GM21381 (cell line): Measurements from ENCODE around the gene DPYD.

Experiments
- ATAC-seq: cut with Tn5 transposase; IDR thresholded peaks from one replicate; pipeline ENCODE4 v1.9.1; 2021; ENCODE audit warnings: mild to moderate bottlenecking, moderate library complexity; ENCODE audit not compliant: unreplicated experiment

Gene DPYD

DNA sequence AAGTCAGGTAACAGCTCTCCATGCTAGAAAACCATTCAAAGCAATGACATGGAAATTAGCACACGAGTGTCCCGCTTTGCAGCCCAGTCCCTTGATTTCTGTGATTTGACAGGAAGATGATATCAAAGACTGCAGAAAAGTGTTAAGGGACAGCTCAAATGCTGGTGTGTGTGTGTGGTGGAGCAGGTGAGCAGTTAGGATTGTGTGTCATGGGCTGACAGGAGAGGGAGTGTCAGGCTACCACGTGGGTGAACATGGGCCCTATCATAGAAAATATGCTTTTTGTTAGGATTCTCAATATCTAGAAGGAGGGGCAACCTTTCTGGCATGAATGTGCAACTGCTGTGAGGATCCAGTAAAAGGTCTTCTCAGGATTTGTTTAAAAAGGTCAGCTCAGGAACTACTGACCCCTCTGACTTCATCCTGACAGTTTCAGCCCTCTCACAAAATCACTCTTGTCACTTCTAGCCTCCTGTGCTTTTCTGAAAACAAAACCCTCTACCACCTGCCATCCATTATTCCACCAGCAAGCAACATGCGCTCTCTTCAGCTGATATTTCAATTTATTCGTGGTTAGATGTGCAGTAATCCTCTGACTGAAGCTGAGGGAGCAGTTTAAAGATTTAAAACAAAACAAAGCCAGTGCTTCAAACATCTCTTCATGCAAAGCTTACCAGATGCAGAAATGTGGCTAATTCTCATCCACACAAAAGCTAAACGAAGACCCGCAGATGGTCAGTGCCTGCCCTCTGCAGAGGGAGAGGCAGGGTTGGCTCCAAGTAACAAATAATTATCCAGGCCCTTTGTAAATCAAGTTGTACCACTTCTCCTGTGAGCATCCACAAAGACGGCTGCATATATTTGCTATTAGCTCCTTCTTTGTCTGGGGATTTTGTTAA is 801.3 kb downstream of the DPYD start:
- ATAC-seq: no peak

DNA sequence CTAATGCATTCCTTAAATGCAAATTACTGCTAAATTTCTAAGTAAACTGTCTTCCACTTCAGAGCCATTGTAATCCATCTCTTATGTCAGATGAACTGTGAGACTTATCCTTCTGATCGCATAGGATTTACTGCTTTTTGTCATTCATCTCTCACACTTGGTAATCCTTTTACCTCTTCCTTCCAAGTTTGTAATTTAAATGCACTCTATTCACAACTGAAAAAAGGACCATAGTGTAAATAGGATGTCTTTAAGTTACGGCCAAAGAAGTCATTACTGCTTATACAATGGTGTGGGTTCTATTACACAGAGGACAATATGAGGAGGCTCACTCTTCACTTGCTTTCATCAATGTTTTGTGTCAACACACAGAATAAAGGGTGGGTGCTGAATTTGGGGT is 806.0 kb downstream of the DPYD start:
- ATAC-seq: no peak

DNA sequence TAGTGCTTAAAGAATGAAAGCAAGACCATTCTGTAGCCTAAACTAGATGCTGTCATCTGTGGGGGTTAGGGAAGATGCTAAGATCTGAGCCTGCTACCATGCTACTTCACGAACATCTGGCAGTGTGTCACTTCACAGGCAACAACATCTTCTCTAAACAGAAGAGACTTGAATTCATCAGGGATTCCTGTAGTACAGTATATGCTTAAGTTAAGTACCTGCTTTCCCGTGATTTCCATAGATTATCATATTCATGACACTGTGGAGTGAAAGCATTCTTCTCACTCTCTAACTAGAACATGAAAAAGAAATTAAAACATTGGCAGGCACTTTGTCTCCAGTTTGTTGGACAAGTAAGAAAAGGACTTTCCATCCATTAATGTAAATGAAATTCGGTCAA is 808.4 kb downstream of the DPYD start:
- ATAC-seq: no peak

DNA sequence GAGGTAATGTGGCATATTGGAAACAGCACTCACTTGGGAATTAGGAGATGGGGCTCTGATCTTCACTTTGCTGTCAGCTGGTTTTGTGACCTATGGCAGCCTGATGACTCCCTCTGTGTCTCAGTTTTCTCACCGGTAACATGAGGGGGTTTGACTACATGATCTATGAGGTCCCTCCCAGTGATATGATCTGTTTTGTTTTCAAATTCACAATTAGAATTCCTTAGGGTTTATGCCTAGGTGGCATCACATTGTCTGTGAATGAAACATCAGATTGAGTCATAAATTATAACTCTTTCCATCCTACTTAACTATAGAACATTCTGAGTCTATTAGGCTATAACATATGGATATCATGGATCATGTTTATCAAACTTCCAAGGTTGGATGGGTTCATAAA is 812.7 kb downstream of the DPYD start:
- ATAC-seq: no peak

DNA sequence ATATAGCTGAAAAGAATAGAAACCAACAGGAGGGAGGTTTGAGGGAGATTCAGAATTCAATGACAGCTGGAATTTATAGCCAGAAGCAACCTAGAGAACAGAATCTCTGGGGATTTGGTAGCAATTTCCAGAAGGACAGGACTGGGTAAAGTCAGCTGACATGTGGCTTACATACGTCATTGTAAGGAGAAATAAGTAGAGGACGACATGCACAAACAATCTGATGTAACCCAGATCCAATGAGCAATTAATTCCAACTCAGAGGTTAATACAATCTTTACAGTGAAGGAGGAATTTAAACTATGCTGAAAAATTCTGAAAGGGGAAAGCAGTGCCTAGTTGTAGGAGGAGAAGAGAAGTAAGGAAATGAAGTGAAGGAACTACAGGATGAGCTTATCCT is 815.3 kb downstream of the DPYD start:
- ATAC-seq: no peak

DNA sequence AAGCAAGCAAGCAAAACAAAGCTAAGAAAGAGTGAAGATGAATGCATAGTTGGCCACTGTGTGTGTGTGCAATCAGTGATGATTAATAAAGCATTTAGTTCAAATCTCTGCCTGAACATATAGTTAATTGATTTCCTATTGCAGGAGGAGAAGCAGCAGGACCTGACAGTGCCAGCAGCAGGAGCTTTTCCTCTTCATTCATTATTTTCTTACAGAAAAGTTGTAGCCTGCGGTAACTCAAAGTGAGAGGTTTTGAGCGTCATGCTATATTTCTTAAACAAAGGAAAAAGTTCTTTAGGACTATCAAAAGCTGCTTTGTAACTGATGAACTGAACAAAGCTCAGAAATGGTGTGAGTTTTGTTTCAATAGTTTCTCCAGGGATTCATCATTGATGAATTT is 819.3 kb downstream of the DPYD start:
- ATAC-seq: no peak

DNA sequence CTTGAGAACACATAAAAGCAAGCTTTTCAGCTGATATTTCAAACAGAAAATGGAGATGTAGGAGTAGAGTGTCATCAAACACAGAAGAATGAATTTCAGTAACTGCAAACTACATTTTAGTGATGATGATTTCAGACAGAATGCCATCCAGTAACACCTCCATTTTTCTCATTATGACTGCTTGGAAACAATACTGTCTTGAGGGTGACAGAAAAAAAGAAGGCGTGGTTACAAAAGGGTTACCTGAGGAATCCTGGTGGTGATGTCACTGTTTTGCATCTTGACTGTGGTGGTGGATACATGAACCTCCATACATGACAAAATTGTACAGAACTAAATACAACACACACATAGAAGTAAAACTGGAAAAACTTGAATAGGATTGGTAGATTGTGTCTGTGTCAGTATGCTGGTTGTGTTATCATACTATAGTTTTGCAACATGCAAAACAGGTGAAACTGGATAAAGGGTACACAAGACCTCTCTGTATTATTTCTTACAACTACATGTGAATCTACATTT is 823.4 kb downstream of the DPYD start:
- ATAC-seq: no peak

DNA sequence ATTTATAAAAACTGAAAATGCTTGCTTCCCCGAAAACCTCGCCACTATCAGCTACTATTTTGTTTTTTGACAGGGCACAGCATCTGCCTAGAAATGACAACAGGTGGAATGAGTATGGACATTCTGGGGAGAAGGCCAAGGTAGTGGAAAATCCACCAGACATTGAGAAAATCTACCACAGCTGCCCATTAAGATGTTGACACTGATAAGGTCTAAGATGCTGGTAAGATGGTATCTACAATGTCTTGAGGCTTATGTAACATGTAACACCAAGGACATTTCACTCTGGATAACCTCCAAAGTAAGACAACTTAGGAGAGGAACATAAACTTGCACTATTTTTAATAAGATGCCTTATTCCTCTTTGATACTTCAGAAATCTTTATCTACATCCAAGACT is 825.1 kb downstream of the DPYD start:
- ATAC-seq: no peak

DNA sequence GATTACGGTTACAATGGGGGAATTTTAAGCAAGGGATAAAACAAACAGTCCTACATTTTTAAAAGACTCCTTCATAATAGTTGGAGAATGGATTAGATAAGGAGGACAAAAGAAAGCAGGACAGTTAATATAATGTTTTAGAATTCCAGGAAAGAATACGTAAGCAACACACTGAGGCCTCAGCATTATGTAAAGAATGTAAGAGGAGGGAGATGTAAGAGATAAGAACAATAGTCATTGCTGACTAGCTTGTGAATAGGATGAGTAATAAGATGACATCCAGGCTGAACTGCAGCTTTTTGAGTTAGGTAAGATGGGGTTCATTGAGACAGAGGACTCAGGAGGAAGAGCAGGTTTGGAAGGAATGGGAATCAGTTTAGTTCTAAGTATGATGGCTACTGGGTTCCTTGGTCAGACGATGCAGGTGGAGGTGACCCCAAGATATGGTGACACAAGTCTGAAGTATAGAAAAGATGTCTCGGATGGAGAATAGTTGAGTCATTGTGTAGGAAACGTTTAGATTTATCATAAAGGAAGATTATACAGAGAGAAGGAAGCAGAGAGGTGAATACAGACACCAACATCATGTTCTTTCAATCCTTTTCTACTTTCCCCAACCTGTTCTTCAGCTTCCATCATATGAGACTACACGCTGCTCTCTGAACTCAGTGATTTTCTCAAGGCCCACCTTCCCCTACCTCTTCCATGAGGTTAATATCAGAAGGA is 826.4 kb downstream of the DPYD start:
- no peak for ATAC-seq

DNA sequence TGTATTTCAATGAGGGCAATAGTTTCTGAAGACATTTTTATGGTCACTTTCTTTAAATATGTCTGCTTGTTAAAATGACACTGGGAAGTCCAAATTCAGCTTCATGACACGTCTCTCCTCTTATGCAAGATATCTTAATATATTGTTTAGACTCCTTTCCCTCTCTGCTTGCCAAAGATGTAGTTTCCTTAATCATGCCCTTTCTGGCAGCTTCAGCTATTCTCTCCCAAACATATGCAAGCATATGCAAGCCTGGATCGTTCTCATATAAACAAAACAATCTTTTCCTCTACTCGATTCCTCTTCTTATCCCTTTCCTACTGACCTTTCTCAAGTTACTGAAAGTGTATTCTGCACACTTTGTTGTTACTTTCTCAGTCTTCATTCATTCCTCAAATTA is 827.1 kb downstream of the DPYD start:
- no peak for ATAC-seq

DNA sequence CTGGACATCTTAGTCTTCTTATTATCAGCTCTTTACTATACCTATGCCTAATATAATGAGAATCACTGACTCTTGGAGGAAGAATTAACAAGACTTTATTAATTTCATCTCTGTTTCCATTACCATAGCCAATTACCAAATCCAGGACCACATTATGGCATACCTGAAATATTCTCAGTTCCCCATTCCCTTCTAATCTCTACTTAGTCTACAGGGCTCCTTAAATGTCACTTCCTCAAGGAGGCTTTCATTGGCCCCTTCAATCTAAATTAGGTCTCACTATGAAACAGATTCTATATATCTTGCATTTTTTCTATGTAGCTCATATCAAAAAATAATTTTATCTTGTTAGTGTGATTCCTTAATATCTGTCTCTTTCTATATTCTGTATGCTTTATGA is 828.0 kb downstream of the DPYD start:
- ATAC-seq: no peak

DNA sequence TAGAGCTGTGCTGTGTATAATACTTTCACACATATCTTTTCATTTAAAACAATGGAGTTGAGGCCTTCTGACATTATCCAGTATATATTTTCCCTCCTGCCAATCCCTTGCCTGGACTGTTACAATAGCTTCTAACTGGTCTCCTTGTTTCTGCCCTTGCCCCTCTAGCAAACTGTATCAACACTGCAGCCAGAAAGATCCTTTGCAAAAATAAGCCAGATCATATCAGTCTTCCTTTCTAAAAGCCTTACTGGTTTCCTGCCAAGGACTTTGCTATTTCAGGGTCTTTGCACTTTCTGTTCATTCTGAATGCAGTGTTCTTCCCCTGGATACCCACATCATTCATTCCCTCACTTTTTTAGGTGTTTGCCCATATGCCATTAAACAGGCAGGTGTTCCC is 829.2 kb downstream of the DPYD start:
- no peak for ATAC-seq

DNA sequence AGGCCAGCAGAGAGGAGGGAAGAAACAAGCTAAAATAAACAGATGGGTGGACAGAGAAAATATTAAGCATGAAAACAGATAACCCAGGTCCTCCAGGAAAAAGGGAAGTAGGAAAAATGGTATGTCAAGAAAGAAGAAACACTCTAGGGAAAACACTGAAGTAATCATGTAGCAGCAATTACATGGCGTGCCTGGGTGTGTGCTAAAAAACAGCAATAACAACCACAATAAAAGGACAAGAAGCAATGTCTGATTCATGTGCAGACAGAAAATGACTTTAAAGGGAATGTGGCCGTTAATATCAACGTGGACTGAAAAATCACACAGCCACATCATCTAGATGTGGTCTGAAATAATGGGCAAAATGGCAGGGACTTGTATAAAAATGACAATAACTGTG is 829.6 kb downstream of the DPYD start:
- no peak for ATAC-seq

DNA sequence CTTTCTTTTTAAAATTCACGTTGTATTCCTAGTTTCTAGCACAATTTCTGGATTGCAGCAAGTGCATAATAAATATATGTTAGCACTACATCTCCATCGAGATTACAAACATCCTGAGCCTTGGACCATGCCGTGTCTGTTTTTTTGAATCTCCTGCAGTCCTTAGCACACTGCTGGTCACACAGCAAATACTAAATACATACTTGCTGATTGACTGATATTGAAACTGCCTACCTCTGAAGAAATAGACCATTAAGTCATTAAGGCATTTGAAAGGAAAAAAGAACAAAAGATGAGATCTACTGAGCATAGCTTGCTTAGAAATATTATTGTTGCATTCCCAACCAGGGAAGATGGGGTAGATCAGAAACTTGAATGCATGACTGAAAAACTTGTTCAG is 830.1 kb downstream of the DPYD start:
- no peak for ATAC-seq

DNA sequence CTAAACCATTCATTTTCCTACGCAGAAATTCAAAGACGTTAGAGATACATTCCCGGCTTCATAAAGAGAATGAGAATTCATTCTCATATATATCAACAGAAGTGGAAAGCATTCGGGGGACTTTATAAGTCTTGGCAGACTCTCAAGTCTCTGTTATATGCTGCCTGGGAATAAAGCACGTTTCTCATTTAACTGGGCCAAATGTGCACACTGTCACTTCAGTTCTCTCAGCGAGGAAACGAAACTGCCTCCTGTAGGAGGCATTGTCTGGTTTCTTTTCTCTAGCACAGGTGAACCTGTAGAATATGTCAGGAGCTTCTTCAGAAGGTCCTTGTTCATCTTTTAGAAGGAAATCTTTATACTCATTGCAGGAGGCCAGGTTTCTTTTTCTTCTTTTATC is 831.7 kb downstream of the DPYD start:
- ATAC-seq: no peak

DNA sequence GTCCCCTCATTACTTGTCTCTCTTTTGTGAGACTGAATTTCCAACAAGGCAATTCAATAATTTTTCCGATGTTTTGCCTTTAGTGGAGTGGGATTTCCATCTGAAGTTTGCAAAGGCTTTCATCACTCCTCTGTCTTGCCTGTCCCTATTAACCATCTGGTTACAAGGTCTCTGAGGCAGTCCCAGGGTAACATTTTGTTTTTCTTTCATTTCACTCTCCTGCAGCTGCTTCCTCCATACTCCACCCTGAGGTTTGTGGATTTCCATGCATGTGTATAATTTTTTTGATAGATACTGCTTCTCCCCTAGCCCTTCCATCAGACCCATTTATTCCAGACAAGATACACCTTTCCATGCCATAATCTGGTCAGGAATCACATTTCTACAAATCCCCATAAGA is 832.4 kb downstream of the DPYD start:
- no peak for ATAC-seq

DNA sequence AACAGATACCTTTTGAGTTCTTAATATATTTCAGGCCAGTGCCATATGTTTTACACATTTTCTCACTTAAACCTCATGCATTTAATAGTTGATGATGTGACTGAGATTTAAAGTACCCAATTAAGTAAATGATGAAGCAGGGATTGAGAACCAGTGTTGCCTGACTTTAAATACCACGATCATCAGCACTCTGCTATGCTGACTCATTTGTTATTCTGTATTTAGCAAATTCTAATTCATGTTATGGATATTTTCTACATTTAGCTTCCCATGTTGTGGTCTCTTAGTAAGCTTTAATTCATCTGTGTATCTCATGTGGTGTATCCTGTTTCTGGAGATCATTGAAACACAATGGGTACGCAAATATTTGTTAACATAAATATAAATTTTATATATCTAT is 836.3 kb downstream of the DPYD start:
- no peak for ATAC-seq

DNA sequence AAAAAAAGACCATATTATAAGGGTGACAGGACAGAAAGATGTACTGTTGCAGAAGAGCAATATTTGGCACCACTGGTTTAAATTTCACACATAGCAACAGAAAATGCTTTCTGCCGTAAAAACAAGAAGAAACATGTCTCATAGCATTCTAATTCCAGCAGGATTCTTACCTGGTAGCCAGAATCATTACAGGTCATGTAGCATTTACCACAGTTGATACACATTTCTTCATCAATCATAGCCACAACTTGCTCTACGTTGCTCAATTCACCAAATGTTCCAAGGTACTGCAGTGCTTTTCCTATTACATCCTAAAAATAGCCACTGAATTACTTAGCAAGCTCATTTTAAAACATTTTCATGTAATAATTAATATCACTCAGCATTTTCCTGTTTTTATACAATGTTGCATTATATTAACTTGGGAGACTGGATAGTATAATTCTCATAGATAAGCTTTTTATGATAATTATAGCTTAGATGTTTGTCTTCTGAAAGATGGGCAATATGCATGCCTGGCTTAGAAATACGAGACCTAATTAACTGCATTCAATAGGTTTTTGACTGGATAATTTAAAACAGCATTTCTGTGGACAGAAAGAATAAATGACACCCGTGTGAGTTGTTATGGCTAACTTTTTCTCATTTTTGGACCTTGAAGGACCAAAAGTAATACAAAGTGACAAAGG is 838.5 kb downstream of the DPYD start:
- ATAC-seq: no peak

DNA sequence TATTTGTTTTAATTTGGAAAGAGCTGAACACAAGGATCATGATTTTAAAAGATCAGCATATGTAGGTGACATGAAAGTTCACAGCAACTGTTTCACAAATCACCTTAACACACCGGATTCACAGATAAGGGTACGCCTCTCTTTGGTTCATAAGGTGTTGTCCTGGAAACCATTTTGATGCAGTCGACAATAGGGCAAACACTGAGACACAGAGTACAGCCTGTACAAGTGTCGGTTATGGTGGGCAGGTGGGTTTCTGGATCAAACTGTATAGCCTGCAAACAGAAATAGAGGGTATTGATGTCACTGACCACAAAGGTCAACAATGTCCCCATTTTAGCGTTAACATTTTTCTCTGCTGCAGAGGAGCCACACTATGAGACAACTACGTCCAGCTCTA is 842.0 kb downstream of the DPYD start:
- no peak for ATAC-seq

DNA sequence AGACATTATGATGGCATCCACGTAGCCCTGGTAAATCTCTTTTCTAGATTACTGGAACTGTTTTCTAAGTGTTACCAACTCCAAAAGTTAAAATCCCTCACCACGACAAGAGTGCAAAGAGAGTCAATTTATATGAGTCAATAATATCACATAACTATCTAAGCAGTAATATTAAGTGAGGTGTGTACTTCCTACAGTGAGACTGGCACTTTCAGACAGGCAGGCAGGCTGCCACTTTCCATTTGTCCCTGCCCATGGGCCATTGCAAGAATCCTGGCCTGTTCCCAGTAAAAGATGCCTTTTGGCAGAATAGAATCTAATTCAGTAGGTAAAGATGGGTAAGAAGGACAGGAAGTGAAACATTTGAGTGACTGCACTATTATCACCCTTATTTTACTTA is 843.6 kb downstream of the DPYD start:
- ATAC-seq: no peak

DNA sequence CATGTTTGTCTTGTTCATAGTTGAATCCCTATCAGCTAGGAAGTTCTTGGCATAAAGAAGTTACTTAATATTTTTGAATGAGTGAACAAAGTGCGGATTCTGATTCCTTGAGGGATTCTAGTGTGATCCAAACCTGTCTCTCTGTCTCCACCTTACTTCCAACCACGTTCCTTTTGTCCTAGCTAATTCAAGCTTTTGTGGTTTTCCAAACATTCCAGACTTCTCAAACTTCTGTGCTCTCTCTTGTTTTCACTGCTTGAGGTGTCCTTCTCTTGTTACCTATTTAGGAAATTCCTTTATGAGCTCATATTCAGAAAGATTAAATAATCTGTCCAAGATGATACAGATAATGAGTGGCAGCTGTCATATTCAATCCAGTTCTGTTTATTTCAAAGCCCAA is 846.1 kb downstream of the DPYD start:
- ATAC-seq: no peak

DNA sequence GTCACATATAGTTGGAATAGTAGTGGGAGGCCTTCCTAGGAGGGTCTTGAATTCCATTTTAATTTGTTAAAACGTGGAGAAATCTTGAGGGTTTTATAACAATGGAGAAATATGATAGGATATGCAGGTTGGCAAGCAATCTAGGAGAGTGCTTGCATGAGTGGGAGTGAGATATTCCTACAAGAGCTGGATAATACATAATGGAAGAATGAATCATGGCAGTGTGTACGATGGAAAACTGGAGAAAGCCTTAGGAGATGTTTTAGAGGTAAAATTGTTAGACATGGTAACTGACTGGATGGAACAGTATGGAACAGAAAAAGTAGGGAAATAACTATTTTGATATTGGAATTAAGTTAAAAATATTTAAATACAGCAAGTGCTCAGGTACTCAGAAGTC is 846.9 kb downstream of the DPYD start:
- ATAC-seq: no peak
